ENCODE measurements around the gene TRIP10. TPM values are rescaled to one million over a fixed set of nuclear protein-coding genes. Genes with fewer than 3 reads are reported as not detected.

Gene TRIP10
- total and polyA plus RNA-seq, 2 of the 13 experiments (the other 11 are each of a cell fraction or from before 2014, with no cell fraction given), result 32.5 to 33.2 TPM

GRCh38 chr19:6725513-6726231 is 13.8 kb upstream of the TRIP10 start (continued):
- TF ChIP-seq AKNA (CRISPR knock-in tag; IDR thresholded peaks at IDR 0.05; ENCODE audit: borderline replicate concordance), result no peak
- no peak for TF ChIP-seq TOE1 (CRISPR knock-in tag; IDR thresholded peaks at IDR 0.05)
- no peak for TF ChIP-seq ZNF782 (CRISPR knock-in tag; IDR thresholded peaks at IDR 0.05; ENCODE audit: borderline replicate concordance)
- TF ChIP-seq FOXK1 (CRISPR knock-in tag; IDR thresholded peaks at IDR 0.05; ENCODE audit: borderline replicate concordance, low read depth), result no peak
- peak; percentile 38 to 66 for TF ChIP-seq MAFK (conservative IDR thresholded peaks at IDR 0.05 in 1 of 2, IDR thresholded peaks at IDR 0.05 in 1 of 2; ENCODE audit: low read length in 2 of 2)
- peak; percentile 70 for TF ChIP-seq SAP130 (CRISPR knock-in tag; IDR thresholded peaks at IDR 0.05; ENCODE audit: low read depth)
- TF ChIP-seq ZNF414 (CRISPR knock-in tag; IDR thresholded peaks at IDR 0.05), result no peak
- no peak for TF ChIP-seq GMEB1 (CRISPR knock-in tag; IDR thresholded peaks at IDR 0.05; ENCODE audit: borderline replicate concordance)
- no peak for TF ChIP-seq NR0B2 (CRISPR knock-in tag; IDR thresholded peaks at IDR 0.05)
- TF ChIP-seq GRHL1 (CRISPR knock-in tag; conservative IDR thresholded peaks at IDR 0.05), result no peak
- TF ChIP-seq PATZ1 (CRISPR knock-in tag; IDR thresholded peaks at IDR 0.05), result peak; percentile 81
- no peak for TF ChIP-seq ZBTB7A (CRISPR knock-in tag; IDR thresholded peaks at IDR 0.05)
- TF ChIP-seq NR2F2 (IDR thresholded peaks at IDR 0.05; ENCODE audit: borderline replicate concordance, low read depth), result peak; percentile 62; the same call in 1 of the 2 replicates
- TF ChIP-seq MAFG (CRISPR knock-in tag; IDR thresholded peaks at IDR 0.05), result no peak
- TF ChIP-seq ZNF317 (CRISPR knock-in tag; IDR thresholded peaks at IDR 0.05), result peak; percentile 42; the same call in 1 of the 2 replicates
- 0 out of 2 replicates have a peak, but pooled peaks have one; percentile 35 for TF ChIP-seq ZBTB7B (CRISPR knock-in tag; IDR thresholded peaks at IDR 0.05)
- no peak for TF ChIP-seq ZMYM2 (CRISPR knock-in tag; IDR thresholded peaks at IDR 0.05)

All from HepG2 (cell line).